Measurements from ENCODE around the gene CDH23. TPM values are rescaled to one million over a fixed set of nuclear protein-coding genes. Genes with fewer than 3 reads are reported as not detected.

The CDH23 gene
- polyA plus RNA-seq, 2 donors = 1.6 to 3.2 TPM

DNA sequence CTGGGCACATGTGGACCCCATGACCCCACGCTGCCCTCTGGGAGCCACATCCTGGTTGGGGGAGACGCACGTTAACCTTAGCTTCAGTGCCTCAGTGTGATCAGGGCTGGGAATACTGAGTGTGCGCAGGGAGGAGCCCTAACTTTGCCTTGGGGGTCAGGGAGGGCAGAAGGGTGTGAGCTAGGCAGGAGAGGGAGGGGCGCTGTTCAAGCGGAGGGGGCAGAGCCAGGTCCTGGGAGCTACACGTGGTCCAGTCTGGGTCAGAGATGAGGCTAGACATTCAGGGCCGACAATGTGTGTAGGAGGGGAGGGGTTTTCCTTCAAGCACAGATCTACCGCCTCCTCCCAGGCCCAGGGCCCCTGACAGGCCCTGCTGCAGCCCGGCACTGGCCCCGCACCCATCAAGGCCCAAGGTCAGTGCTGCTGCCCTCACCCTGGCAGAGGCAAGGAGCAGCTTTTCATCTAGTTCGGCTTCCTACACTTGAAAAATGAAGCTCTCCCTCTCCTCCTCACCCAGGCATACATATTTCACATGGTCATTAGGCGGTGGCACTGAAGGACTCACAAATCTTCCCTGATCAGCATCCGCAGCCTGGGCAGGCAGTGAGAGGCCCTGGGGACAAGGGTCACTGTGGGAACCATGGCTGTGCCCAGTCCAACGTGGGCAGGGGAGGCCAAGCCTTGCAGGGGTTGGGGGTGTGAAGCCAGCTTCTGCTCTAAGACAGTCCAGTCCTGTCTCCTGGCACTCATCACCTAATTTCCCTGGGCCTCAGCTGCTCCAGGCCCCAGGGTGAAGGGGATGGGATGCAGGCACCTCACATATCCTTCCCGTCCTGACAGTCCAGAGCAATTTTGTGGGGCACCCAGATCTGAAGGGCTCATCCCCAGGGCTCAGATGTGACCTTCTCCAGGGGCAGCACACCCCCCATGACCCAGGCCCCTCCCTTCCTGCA lies 275.6 kb downstream of the CDH23 start:
- H3K9me3 ChIP-seq (ENCODE audit: control insufficient read depth in 2 of 2, insufficient read depth in 1 of 2, low read depth in 1 of 2, low read length in 1 of 2) = no peaks in the 10 kb centered on the region
- no peak overlapping the region for H3K27ac ChIP-seq (ENCODE audit: low read depth in 2 of 2, low read length in 1 of 2)
- H3K4me1 ChIP-seq (ENCODE audit: control insufficient read depth in 2 of 2, insufficient read depth in 2 of 2, low read length in 1 of 2) = no peaks in the 10 kb centered on the region
- no peaks in the 10 kb centered on the region for H3K36me3 ChIP-seq (ENCODE audit: control insufficient read depth in 2 of 2, insufficient read depth in 2 of 2, low read length in 1 of 2)
- H3K27me3 ChIP-seq (ENCODE audit: control insufficient read depth in 1 of 2, insufficient read depth in 2 of 2, low read length in 2 of 2) = no peaks in the 10 kb centered on the region
- 80 to 83% methylated on average over 15 to 16 of the region's 16 CpGs for WGBS, 2 donors
- H3K4me3 ChIP-seq (ENCODE audit: low read depth in 1 of 2, low read length in 2 of 2) = no peak overlapping the region

DNA sequence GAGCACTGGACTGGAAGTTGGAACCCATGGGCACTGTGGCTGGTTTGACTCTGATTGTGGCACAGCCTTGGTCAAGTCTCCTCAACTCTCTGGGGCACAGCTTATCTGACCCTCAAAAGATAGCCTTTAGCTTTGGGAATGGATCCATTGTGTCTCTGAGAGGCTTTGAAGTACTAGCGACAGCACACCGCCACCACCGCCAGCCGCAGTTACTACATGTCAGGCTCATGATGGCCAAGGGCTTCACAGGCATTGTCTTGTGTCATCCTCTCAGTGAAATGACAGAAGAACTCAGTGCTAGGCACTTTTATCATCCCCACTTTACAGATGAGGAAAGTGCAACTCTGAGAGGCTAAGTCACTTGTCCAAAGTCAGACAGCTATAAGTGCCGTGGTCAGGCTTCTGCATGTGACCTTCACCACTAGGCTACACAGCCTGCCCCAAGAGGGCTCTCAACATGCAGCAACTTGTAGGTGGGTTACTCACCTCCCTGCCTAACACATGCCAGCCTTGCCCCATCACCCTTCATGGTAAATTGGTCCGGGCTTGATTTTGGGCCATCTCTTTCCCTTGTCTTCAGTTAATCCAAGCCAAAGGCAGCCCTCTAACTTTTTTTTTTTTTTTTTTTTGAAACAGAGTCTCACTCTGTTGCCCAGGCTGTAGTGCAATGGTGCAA lies 278.7 kb downstream of the CDH23 start:
- no peaks in the 10 kb centered on the region for H3K36me3 ChIP-seq (ENCODE audit: control insufficient read depth in 2 of 2, insufficient read depth in 2 of 2, low read length in 1 of 2)
- H3K9me3 ChIP-seq (ENCODE audit: control insufficient read depth in 2 of 2, insufficient read depth in 1 of 2, low read depth in 1 of 2, low read length in 1 of 2) = no peaks in the 10 kb centered on the region
- no peaks in the 10 kb centered on the region for H3K4me1 ChIP-seq (ENCODE audit: control insufficient read depth in 2 of 2, insufficient read depth in 2 of 2, low read length in 1 of 2)
- WGBS, 2 donors = 94 to 98% methylated on average over 6 of the region's 6 CpGs
- H3K27ac ChIP-seq (ENCODE audit: low read depth in 2 of 2, low read length in 1 of 2) = no peak overlapping the region
- no peaks in the 10 kb centered on the region for H3K27me3 ChIP-seq (ENCODE audit: control insufficient read depth in 1 of 2, insufficient read depth in 2 of 2, low read length in 2 of 2)
- H3K4me3 ChIP-seq (ENCODE audit: low read depth in 1 of 2, low read length in 2 of 2) = no peak overlapping the region

DNA sequence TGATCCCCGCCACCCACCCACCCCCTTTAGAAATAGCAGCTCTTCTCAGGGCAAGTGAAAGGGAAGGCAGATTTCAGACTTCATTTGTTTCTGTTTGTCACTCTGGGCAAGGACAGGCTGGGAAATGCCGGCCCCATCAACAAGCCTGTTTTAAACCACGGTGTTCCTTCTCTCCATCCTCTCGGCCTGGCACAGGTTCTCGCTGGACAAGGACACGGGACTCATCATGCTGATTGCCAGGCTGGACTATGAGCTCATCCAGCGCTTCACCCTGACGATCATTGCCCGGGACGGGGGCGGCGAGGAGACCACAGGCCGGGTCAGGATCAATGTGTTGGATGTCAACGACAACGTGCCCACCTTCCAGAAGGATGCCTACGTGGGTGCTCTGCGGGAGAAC lies 280.5 kb downstream of the CDH23 start:
- H3K27me3 ChIP-seq (ENCODE audit: control insufficient read depth in 1 of 2, insufficient read depth in 2 of 2, low read length in 2 of 2) = no peaks in the 10 kb centered on the region
- no peaks in the 10 kb centered on the region for H3K36me3 ChIP-seq (ENCODE audit: control insufficient read depth in 2 of 2, insufficient read depth in 2 of 2, low read length in 1 of 2)
- no peak overlapping the region for H3K4me3 ChIP-seq (ENCODE audit: low read depth in 1 of 2, low read length in 2 of 2)
- H3K27ac ChIP-seq (ENCODE audit: low read depth in 2 of 2, low read length in 1 of 2) = no peak overlapping the region
- whole genome bisulfite sequencing, 2 donors = 90 to 93% methylated on average over 17 of the region's 17 CpGs
- no peaks in the 10 kb centered on the region for H3K4me1 ChIP-seq (ENCODE audit: control insufficient read depth in 2 of 2, insufficient read depth in 2 of 2, low read length in 1 of 2)
- H3K9me3 ChIP-seq (ENCODE audit: control insufficient read depth in 2 of 2, insufficient read depth in 1 of 2, low read depth in 1 of 2, low read length in 1 of 2) = no peaks in the 10 kb centered on the region

DNA sequence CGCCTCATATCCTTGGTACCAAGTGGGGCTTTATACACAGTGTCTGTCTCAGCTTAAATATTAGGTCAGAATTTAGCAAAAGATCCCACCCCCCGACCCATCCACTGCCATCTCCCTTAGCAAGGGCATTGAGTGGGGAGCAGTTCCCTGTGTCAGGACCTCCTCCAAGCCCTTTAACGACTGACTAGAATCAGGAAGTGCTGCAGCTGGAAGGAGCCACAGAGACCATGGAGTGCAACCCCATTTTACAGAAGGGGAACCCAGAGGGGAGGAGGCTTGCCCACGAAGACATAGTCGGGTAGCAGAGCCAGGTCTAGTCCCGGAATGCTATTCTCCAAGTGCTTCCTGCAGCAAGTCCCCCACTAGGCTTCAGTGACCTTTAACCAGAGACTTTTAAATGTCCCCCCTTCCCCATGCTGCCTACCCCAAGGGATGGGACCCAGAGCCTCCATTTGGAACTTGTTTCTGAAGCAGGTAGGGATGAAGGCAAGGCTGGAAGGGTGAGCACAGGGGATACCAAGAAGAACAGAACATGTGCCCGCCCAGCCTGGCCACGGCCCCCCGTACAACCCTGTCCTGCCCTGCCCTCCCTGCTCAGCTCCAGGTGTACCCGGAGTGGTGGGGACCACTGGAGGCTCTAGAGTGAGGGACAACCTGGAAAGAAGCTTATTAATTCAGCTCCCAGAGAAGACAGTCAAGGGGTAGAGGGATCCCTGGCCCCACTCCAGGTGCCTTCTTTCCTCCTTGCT lies 281.5 kb downstream of the CDH23 start:
- no peak overlapping the region for H3K4me3 ChIP-seq (ENCODE audit: low read depth in 1 of 2, low read length in 2 of 2)
- no peaks in the 10 kb centered on the region for H3K4me1 ChIP-seq (ENCODE audit: control insufficient read depth in 2 of 2, insufficient read depth in 2 of 2, low read length in 1 of 2)
- WGBS, 2 donors = 81 to 86% methylated on average over 10 of the region's 10 CpGs
- H3K9me3 ChIP-seq (ENCODE audit: control insufficient read depth in 2 of 2, insufficient read depth in 1 of 2, low read depth in 1 of 2, low read length in 1 of 2) = no peaks in the 10 kb centered on the region
- H3K27ac ChIP-seq (ENCODE audit: low read depth in 2 of 2, low read length in 1 of 2) = no peak overlapping the region
- no peaks in the 10 kb centered on the region for H3K36me3 ChIP-seq (ENCODE audit: control insufficient read depth in 2 of 2, insufficient read depth in 2 of 2, low read length in 1 of 2)
- H3K27me3 ChIP-seq (ENCODE audit: control insufficient read depth in 1 of 2, insufficient read depth in 2 of 2, low read length in 2 of 2) = no peaks in the 10 kb centered on the region

DNA sequence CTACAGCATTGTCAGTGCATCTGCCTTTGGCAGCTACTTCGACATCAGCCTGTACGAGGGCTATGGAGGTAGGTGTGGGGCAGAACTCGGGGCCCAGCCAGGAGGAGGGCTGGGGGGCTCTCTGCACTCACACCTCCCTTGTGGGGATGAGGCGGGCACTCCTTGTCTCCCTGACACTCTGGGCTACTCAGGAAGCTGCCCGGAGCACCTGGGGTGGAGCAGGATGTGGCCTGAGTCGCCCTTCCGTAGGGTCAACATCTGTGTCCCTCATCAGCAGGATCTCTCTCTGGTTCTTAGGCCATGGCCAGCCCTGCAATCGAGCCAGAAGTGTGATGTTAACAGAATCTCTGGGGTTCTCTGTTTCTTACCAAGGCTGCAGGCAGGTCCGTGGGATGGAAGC lies 282.7 kb downstream of the CDH23 start:
- Histone ChIP-seq H3K27ac (ENCODE audit: low read depth in 2 of 2, low read length in 1 of 2) (no peak overlapping the region), H3K9me3 (ENCODE audit: control insufficient read depth in 2 of 2, insufficient read depth in 1 of 2, low read depth in 1 of 2, low read length in 1 of 2) (no peaks in the 10 kb centered on the region), H3K4me1 (ENCODE audit: control insufficient read depth in 2 of 2, insufficient read depth in 2 of 2, low read length in 1 of 2) (no peaks in the 10 kb centered on the region), H3K36me3 (ENCODE audit: control insufficient read depth in 2 of 2, insufficient read depth in 2 of 2, low read length in 1 of 2) (no peaks in the 10 kb centered on the region), H3K4me3 (ENCODE audit: low read depth in 1 of 2, low read length in 2 of 2) (no peak overlapping the region), H3K27me3 (ENCODE audit: control insufficient read depth in 1 of 2, insufficient read depth in 2 of 2, low read length in 2 of 2) (no peaks in the 10 kb centered on the region)
- WGBS, 2 donors = 77 to 79% methylated on average over 9 of the region's 9 CpGs

DNA sequence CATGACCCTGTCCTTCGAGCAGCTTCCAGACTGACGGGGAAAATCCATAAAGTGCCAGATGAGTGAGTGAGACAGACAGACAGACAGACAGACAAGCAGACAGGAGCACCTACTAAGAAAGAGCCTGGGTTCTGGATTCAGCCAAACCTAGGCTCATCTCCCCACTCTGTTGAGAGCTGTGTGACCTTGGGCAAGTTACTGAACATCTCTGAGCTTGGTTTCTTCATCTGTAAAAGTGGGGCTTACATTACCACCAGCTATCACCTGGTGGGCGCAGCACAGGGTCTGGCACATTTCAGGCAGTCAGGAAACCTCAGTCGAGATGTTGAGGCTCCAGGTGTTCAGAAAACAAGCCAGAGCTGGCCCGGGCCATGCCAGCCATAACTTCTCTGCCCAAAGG lies 285.3 kb downstream of the CDH23 start:
- H3K36me3 ChIP-seq (ENCODE audit: control insufficient read depth in 2 of 2, insufficient read depth in 2 of 2, low read length in 1 of 2) = no peaks in the 10 kb centered on the region
- WGBS, 2 donors = 80 to 87% methylated on average over 5 of the region's 5 CpGs
- no peak overlapping the region for H3K27ac ChIP-seq (ENCODE audit: low read depth in 2 of 2, low read length in 1 of 2)
- peaks cover 3 to 4% of the 10 kb centered on the region in 2 donors for H3K4me1 ChIP-seq (ENCODE audit: control insufficient read depth in 2 of 2, insufficient read depth in 2 of 2, low read length in 1 of 2)
- no peaks in the 10 kb centered on the region for H3K9me3 ChIP-seq (ENCODE audit: control insufficient read depth in 2 of 2, insufficient read depth in 1 of 2, low read depth in 1 of 2, low read length in 1 of 2)
- H3K4me3 ChIP-seq (ENCODE audit: low read depth in 1 of 2, low read length in 2 of 2) = no peak overlapping the region
- H3K27me3 ChIP-seq (ENCODE audit: control insufficient read depth in 1 of 2, insufficient read depth in 2 of 2, low read length in 2 of 2) = no peaks in the 10 kb centered on the region

DNA sequence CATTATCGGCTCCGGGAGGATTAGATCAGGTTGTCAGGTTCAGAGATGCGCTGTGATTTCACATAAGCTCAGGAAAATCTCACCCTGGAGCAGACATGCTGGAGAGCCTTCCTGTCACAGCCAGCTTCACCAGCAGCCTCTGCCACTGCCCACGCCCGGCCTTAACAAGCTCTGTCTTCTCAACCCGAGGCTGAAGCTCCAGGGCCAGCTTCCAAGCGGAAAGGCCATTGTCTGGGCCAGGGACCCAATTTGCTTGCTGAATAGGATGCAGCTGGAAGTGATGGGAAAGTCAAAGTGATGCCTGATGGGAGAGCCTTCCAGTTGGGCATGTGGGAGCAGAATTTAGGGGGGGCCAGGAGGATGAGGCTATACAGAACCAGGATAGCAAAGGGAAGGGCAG lies 286.6 kb downstream of the CDH23 start:
- H3K27ac ChIP-seq (ENCODE audit: low read depth in 2 of 2, low read length in 1 of 2) = no peak overlapping the region
- no peaks in the 10 kb centered on the region for H3K27me3 ChIP-seq (ENCODE audit: control insufficient read depth in 1 of 2, insufficient read depth in 2 of 2, low read length in 2 of 2)
- WGBS, 2 donors = 69 to 75% methylated on average over 7 of the region's 7 CpGs
- H3K4me3 ChIP-seq (ENCODE audit: low read depth in 1 of 2, low read length in 2 of 2) = no peak overlapping the region
- peaks cover 3 to 4% of the 10 kb centered on the region in 2 donors for H3K4me1 ChIP-seq (ENCODE audit: control insufficient read depth in 2 of 2, insufficient read depth in 2 of 2, low read length in 1 of 2)
- H3K36me3 ChIP-seq (ENCODE audit: control insufficient read depth in 2 of 2, insufficient read depth in 2 of 2, low read length in 1 of 2) = no peaks in the 10 kb centered on the region
- no peaks in the 10 kb centered on the region for H3K9me3 ChIP-seq (ENCODE audit: control insufficient read depth in 2 of 2, insufficient read depth in 1 of 2, low read depth in 1 of 2, low read length in 1 of 2)

DNA sequence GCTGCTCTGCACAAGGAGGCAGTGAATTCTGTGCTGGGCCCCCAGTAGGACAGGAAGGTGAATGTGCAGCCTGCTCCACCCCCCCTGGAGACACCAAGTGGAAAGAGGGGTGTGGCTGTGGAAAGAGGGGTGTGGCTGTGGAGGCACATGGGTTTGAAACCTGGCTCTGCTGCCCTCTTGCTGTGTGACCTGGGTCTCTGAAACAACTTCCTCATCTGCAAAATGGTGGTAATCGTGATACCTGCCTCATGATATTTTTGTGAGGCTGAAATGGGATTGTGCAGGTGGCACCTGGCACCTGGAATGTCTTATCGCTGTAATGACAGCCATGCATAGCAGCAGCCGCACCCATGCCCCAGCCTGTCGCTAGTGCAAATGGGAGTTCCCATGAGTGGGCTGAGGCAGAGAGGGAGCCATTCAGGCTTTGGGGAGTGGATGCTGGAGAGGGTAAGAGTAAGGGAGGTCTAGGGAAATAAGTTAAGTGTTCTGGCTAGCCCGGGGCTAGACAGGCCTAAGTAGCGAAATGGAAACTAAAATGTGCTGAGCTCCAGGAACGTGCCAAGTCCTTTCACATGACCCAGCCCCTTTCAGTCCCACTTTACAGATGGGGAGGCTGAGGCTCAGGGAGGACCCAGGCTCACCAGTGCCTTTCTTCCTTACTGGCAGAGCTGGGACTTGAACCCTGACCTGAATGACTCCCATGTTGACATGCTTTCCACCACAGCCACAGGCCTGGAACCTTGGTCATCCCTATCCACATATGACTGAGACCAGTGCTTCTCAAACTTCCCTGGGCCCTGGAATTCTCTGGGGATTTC lies 287.8 kb downstream of the CDH23 start:
- Histone ChIP-seq H3K36me3 (ENCODE audit: control insufficient read depth in 2 of 2, insufficient read depth in 2 of 2, low read length in 1 of 2) (no peaks in the 10 kb centered on the region), H3K4me3 (ENCODE audit: low read depth in 1 of 2, low read length in 2 of 2) (no peak overlapping the region), H3K9me3 (ENCODE audit: control insufficient read depth in 2 of 2, insufficient read depth in 1 of 2, low read depth in 1 of 2, low read length in 1 of 2) (no peaks in the 10 kb centered on the region), H3K27ac (ENCODE audit: low read depth in 2 of 2, low read length in 1 of 2) (no peak overlapping the region), H3K27me3 (ENCODE audit: control insufficient read depth in 1 of 2, insufficient read depth in 2 of 2, low read length in 2 of 2) (no peaks in the 10 kb centered on the region), H3K4me1 (ENCODE audit: control insufficient read depth in 2 of 2, insufficient read depth in 2 of 2, low read length in 1 of 2) (peaks cover 3 to 4% of the 10 kb centered on the region in 2 donors)
- 73 to 75% methylated on average over 7 of the region's 7 CpGs for WGBS, 2 donors

Data from esophagus (tissue), 2 donors.